COLO668 (cell line): ENCODE measurements around the gene BMS1.
"Not testable (repeated sequence)": the region's sequence is repeated elsewhere in the genome, so short reads cannot be mapped to it uniquely, and the experiment has no call there.

Source experiments
- DNase-seq: peaks from one replicate; lab custom pipeline; 2025; ENCODE audit not compliant: unreplicated experiment; lab: John Stamatoyannopoulos, UW

BMS1 gene

GRCh38 chr10:42782446-42783180 is at the start of gene BMS1:
Gene BMS1 (plus strand): TSS chr10:42782795. CDS start chr10:42784395, 1,600 bp downstream.
- DNase-seq: peak; percentile 84

- DNase-seq: peak; percentile 6
Measured at GRCh38 chr10:42734536-42734935, 48.1 kb upstream of the BMS1 start.

- DNase-seq: no peak
Measured at GRCh38 chr10:42738679-42739078, 43.9 kb upstream of the BMS1 start.

- DNase-seq: not testable (repeated sequence)
Measured at GRCh38 chr10:42741536-42741935, 41.1 kb upstream of the BMS1 start.

- DNase-seq: no peak
Measured at GRCh38 chr10:42743697-42744096, 38.9 kb upstream of the BMS1 start.

GRCh38 chr10:42744134-42744701 is 38.4 kb upstream of the BMS1 start:
- DNase-seq: no peak

- peak; percentile 62 for DNase-seq
Measured at GRCh38 chr10:42753126-42753506, 29.5 kb upstream of the BMS1 start.

- DNase-seq: peak; percentile 14
Measured at GRCh38 chr10:42753507-42754154, 29.0 kb upstream of the BMS1 start.

GRCh38 chr10:42754155-42755027 is 28.2 kb upstream of the BMS1 start:
- DNase-seq: peak; percentile 34

- peak; percentile 15 for DNase-seq
Measured at GRCh38 chr10:42755028-42755451, 27.6 kb upstream of the BMS1 start.

GRCh38 chr10:42755556-42756093 is 27.0 kb upstream of the BMS1 start:
- DNase-seq: no peak

GRCh38 chr10:42767906-42768305 is 14.7 kb upstream of the BMS1 start:
- DNase-seq: no peak

GRCh38 chr10:42768581-42769152 is 13.9 kb upstream of the BMS1 start:
- DNase-seq: no peak

- DNase-seq: no peak
Measured at GRCh38 chr10:42769173-42769572, 13.4 kb upstream of the BMS1 start.

GRCh38 chr10:42769673-42770072 is 12.9 kb upstream of the BMS1 start:
- peak; percentile 15 for DNase-seq

- DNase-seq: no peak
Measured at GRCh38 chr10:42776681-42777080, 5.9 kb upstream of the BMS1 start.

- no peak for DNase-seq
Measured at GRCh38 chr10:42780456-42780855, 2.1 kb upstream of the BMS1 start.

- peak; percentile 2 for DNase-seq
Measured at GRCh38 chr10:42781893-42782445, 626 bp upstream of the BMS1 start.

GRCh38 chr10:42783181-42783549 is 570 bp downstream of the BMS1 start:
- peak; percentile 61 for DNase-seq

- DNase-seq: no peak
Measured at GRCh38 chr10:42785759-42786158, 3.2 kb downstream of the BMS1 start.
